Tongue (tissue), 2 donors: ENCODE results near the gene TULP4. TPM values are rescaled to one million over a fixed set of nuclear protein-coding genes. Genes with fewer than 3 reads are reported as not detected.
"Not testable (repeated sequence)": the region's sequence is repeated elsewhere in the genome, so short reads cannot be mapped to it uniquely, and the experiment has no call there.

Experiments
- DNase-seq: peaks from one replicate; pipeline ENCODE4 v3.0.0-alpha.2; 2015
- total RNA-seq: library from RNA; depleted of rRNA; stranded (reverse); fragments of >200 nt; gene quantifications from one replicate; pipeline ENCODE4 v1.2.3, GENCODE V29; 2014

The TULP4 gene
- total RNA-seq, 1 donor from 2014 or later = 475 TPM

DNA sequence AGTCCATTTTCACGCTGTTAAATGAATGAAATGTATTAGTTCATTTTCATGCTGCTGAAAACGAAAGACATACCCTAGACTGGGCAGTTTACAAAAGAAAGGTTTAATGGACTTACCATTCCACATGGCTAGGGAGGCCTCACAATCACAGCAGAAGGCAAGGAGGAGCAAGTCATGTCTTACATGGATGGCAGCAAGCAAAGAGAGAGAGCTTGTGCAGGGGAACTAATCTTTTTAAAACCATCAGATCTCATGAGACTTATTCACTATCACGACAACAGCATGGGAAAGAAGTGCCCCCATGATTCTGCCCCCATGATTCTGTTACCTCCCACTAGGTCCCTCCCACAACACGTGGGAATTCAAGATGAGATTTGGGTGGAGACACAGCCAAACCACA lies 79.7 kb downstream of the TULP4 start:
- not testable (repeated sequence) for DNase-seq

DNA sequence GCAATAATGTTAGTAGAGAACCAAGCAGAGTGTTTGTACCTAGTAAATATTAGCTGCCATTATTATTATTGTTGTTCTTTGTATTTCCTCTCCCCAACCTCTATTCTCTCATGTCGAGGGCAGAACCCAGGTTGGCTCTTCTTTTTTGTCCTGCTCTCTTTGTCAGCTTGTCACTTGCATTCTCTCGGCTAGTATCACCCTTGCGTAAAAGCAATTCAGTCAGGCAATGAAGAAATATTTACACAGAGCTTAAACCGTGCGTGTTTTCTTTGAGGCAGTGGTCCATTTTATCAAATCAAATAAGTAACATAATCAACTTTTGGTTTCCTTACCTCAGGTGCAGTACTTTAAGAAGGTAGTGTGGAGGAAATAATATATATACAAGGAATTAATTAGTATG lies 83.9 kb downstream of the TULP4 start:
- no peak for DNase-seq

DNA sequence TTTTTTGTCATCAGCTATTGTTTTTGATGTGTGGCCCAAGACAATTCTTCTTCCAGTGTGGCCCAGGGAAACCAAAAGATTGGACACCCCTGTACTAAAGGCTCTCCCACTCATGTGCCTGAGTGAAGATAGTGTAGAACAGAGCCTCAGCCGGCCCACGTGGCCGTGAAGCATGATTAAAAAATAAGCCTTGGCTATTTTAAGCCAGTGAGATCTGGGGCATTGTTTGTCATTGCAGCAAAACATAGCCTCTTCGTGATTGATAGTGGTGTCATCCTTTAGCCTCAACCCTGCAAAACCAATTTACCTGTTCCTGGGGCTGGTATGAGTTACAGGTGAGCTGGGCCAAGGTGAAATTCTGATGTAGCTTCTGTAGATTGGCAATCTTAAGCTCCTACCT lies 85.3 kb downstream of the TULP4 start:
- DNase-seq = no peak

DNA sequence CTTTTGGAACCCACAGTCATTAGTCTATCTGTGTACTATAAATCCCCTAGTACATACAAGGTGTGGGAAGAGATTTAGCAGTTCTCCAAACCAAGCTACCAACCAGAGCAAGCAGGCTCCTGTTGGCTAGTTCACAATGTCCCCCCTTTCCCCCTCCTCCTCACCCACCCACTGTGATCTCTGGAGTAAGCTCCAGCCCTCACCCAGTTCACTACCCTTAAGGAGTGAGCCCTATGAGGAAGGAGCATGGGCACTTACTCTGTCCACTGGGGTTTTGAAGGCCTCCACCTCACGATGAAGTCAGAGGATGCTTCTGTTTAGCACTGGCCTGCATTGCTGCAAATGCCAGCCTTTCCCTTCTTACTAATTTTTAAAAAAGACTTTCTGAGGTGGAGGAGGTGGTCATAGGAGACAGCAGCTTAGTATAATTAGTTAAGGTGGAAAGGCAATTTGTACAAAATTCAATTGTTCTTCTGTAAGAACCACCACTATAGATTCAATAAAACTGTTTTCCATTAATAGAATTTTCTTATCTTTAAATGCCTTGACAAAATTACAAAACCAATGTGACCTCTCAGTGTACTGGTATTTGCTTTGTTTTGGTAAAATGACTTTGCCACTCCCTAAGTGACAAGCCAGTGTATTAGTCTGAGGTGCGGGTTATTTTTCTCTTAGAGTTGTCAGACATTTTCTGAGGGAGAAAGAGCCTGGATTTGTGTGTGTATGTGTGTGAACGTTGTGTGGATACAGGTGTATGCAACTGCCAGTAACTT lies 86.2 kb downstream of the TULP4 start:
- DNase-seq = no peak

DNA sequence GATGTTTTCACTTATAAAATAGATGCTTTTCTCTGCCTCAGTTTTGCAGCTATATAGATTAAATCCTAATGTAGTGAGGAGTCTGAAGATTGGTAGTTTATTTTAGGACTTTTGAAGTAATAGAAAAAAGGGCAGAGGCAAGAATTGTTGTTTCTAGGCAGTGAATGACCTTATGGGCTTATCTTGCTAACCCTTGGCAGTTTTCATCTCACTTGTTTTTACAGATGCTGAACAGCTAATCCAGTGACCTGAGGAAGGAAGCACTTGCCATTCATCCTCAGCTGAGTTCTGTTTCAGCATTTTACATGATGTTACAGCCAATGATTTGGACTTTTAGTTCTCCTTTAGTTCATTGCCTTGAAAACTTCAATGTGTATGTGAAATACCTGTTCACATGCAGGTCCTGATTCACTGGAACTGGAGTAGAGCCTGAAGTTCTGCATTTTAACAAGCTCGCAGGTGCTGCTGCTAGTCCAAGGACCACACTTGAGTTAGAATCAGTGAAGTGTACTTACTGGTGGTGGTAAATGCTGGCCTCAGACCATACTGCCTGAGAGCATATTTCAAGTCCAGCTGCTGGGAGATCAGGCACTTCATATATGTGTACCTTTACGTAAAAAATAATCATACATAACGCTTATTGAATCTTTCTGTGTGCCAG lies 86.9 kb downstream of the TULP4 start:
- peak; percentile 13 for DNase-seq

DNA sequence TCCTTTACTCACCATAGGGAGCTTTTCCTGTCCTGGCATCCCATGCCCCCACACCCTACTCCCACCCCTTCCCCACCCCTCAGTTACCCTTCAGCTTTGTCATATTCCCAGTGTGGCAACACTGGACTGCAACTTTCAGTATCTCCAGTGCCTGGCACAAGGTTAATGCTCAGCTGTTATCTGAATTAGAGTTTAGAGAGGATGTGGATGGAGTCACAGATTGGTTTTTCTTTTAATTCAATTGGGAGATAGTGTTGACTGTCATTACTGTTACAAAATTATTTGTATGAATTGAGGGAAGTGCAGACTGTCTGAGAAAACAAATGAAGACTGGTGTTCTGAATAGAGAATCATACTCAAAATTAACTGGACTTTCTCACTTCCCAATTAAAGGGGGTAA lies 89.9 kb downstream of the TULP4 start:
- no peak for DNase-seq

DNA sequence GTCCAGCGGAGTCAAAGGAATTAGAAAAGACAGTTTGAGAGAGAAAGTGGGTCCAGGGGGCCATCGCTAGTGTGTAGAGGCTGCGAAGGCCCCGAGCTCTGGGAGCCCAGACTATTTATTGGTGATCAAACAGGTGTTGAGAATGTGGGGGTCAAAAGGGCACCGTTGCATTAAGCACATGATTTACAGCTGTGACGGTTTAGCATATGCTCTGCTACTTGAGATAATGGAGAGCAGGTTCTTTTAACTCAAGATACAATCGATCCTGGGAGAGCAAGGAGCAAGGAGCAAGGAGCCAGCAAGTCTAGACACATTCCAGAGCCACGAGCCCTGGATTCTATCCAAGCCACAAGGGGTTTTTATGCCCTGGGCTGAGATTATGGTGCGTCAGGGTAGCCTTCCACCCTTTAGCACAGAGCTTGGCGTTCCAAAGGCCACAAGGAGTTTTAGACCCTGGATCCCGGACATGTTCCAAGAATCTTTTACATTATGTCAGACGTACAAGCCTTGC lies 93.1 kb downstream of the TULP4 start:
- DNase-seq = peak; percentile 31

DNA sequence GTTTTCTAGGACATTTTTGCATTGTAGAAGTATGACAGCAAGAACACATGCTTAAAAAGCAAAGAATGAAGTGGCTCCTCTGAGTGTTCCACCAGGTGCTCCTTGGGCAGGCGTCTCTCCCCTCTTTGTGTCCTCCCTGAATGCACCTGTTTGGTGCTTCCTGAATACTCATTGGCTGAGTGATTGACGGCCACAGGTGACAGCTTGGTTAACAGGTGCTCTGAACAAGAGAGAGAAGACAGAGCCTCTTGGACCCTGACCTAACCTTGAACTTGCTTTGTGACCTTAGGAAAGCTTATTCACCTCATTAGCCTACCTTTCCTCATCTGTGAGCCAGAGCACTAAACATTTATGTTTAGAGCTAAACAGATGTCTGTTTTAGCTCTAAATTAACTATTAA lies 93.7 kb downstream of the TULP4 start:
- peak; percentile 72 for DNase-seq

DNA sequence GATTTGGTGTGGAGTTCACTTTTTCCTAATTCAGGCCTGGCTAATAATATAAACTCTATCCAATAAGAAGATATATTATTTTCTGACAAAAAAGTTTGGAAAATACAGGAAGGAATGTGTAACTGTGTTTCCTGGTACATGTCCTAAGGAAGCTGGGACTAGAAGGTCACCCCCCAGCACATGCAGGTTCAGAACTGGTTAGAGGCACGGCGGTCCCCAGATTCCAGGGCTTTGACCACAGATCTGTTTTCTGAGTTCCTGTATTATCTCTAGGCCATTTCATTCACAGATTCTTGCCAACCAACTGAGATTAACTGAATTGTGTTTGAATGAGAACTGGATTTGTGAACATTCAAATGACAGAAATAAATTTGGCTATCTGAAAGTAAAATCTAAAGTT lies 94.5 kb downstream of the TULP4 start:
- no peak for DNase-seq

DNA sequence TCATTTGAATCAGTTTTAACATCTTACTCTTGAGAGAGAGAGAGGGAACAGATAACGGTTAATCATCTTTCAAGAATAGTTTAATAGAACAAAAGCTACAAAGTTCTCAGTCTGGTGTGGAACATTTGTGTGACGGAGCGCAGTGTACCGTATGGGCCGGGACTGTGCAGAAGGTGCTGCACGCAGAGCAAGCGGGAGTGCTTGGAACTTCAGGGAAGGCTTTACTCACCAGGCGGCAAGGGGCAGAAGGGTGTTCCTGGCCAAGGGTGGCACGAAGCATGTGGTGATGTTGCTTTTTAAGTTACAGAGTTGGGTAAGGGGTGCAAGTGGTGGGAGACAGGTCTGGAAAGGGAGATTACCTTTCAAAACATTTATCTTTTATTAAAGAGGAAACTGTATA lies 95.7 kb downstream of the TULP4 start:
- no peak for DNase-seq

DNA sequence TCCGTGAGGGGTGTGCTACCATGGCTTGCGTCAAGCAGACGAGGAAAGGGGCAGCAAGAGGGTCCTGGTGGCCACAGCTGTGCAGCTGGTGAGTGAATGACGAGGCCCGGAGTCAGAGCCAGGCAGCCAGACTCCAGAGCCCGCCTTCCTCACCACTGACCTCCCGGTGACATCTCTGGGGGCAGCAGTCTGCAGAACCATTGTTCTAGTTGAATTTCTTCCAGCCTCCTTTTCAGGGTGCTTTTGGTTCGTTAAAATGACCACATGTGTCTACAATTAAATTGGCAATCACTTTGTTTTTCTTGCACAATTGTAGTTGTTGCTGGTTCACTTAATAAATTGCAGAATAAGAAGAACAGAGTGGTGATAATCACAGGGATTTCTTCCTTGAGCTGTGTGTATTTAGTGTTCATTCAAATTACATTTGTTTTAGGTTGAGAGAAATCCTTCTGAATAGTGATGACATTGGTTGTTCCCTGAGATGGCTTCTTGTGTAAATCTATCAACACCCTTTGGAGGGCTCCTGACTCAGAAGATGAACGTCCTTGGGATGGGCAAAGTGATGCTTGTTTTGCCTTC lies 96.4 kb downstream of the TULP4 start:
- peak; percentile 69 for DNase-seq

DNA sequence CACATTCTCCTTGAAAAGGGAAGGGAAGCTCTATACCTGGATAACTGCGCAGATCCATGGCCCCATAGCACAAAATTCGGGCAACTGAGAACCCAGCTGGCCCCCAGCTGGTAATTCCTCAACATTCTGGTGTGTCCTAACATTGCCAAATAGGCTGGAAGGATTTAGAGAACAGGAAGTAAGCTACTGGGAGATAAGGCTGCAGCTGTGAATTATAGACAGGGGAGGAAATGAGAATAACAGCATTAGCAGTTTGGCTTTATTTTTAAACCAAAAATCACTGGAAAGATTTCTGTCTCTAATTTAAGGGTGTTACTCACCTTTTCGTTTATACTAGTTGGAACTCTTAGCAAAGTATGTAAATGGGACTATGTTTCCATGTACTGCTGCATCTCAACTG lies 97.2 kb downstream of the TULP4 start:
- peak; percentile 35 for DNase-seq

DNA sequence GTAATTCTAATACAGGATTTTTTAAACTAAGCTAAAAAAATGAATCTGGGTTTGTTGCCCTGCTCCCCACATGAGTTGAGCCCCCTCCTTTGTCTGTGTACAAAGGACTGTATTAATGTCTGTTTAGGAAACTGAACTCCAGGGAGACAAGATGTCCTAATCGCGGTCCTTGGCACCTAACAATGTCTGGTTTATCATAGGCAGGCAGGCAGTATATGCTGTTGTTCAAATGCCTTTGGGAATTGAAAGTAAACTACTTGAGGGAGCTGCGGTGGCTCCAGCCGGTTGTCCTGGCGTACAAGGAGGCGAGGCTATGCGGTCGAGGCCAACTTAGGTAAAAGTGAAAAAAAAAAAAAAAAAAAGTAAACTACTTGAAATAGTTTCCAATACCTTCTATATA lies 98.5 kb downstream of the TULP4 start:
- no peak for DNase-seq

DNA sequence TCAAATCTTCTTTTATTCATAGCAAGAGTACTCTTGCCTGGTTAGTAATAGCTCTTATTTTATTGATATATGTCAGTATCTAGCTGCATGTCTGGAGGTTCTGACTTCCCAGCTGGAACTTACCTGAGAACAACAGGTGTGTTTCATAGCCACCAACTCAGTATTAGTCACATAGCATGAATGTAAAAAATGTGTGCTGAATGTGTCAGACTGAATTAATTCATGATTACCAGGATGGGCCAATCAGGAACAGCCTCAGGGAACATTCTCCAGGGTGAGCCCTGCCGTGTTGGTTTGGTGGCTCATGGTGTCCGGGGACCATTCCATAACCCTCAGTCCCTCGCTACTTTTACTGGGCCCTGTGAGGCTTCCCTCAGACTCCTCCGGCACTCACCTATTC lies 99.7 kb downstream of the TULP4 start:
- DNase-seq = no peak

DNA sequence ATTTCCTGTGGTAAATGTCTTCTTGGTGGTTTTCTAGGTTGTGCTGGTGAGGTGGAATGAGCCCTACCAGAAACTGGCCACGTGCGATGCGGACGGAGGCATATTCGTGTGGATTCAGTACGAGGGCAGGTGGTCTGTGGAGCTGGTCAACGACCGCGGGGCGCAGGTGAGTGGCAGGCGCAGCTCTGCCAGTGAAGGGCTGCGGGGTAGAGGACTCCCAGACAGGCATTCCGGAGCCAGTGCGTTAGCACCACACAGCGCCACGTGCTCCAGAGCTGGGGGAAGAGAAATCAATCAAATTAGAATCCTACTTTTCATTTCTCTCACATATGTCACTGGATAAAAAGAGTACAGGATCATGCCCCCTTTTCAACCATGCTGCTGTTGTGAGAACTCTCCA lies 100.8 kb downstream of the TULP4 start:
- no peak for DNase-seq

DNA sequence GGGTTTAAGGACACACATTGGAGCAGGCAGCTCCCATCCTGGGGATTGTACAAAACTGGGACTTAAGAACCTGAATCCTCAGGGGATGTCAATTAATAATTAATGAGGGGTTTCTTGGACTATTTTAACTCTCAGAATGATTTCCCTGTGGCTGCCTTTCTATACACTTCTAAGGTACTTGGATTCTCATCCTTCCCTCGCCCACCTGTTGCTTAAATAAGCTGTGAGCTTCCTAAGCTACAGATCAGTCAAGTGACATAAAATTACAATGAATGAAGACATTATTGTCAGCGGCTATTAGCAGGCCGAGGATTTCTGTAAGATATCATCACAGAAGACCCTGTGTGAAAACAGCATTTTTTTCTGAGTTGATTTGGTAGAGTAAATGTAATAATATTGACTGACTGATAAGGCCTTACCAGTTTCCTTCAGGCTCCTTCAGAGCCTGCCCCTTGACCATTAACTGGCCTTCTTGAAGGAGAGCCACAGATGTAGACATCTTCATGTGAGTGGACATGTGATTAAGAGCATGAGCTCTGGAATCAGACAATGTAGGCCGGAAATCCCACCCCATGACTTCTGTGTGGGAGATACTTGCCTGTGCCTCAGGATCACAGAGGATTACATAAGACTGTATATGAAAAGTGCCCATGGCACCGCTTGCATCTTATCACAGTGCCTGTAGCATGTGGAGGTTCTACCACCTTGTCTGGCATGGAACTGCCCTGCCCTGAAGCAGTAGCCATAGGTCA lies 101.7 kb downstream of the TULP4 start:
- DNase-seq = no peak

DNA sequence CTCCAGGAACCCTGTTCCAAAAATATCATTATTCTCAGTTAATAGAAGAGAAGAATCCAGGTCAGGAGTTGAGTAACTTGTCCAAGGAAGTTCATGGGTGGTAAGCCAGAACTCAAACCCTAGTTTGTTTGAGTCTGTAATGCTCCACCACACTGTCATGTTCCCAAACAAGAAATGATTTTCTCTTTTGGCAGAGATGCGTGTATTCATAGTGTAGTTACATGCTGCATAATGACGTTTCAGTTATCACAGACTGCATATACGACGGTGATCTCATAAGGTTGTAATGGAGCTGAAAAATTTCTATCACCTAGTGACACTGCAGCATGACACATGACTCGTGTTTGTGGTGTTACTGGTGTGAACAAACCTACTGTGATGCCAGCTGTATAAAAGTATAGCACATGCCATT lies 102.6 kb downstream of the TULP4 start:
- no peak for DNase-seq

DNA sequence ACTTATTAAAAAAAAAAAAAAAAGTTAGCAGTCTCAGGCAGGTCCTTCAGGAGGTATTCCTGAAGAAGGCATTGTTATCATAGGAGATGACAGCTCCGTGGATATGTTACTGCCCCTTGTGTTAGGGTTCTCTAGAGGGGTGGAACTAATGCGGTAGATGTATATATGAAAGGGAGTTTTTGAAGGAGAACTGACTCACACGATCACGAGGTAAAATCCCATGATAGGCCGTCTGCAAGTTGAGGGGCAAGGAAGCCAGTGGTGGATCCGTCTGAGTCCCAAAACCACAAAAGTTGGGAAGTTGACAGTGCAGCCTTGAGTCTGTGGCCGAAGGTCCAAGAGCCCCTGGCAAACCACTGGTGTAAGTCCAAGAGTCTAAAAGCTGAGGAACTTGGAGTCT lies 103.4 kb downstream of the TULP4 start:
- no peak for DNase-seq

DNA sequence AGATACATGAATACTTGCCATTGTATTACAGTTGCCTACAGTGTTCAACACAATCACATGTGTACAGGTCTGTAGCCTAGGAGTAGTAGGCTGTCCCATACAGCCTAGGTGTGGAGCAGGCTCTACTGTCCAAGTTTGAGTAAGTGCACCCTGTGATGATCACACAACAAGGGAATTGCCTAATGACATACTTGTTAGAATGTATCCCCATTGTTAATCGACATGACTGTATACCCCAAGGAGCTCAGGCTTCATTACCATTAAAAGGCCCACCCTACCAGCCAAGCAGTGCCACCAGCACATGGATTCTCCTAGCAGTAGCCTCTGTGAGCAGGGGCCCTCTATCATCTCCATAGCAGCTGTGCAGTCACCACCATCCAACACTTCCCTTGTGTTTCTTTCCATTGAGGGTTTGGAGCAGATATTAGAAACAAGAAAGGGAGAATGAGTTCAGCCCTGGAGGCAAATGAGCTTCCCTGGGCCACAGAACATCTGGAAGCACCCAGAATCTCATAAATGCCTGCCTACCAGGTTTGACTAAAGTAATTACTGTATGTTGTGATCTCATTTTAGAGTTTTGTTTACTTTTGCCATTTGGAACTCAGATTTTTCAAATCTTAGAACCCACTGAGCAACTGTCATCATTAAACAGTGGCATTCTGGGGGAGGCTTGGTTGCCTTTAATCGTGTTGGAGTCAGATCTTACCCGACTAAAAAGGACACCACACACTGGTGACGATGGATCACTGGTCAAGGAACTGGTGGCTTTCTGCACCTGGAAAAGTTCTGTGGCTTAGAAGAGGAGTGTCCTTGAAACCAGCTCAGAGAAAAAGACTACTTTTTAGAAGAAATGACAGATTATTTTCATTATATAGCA lies 104.9 kb downstream of the TULP4 start:
- no peak for DNase-seq

DNA sequence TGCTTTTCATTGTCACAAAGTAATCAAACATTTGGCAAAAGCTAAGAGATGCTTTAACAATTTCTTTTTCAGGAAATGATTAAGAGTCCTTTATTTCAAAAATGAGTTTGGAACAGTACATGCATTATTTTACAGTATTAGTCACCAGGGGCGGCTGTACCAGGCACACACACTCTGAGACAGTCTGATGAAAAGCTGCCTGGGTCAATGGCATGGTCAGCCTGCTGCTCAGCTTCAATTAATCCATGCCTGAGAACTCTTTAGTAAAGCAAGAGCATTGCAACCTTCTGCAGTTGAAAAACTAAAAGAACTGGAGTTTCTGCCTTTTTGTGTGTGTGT lies 105.5 kb downstream of the TULP4 start:
- no peak for DNase-seq

DNA sequence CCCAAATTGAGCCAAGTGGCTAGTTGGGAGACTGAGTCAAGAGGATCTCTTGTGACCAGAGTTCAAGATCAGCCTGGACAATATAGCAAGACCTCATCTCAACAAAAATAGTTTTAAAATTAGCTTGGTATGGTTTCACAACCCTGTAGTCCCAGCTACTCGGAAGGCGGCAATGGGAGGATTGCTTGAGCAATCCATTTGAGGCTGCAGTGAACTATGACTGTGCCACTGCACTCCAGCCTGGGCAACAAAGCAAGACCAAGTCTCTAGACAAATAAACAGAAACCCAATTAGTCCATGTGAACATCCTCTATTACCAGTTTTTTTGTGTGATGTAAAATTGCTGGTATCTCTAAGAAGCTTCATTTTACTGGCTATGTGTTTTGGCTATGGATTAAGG lies 106.2 kb downstream of the TULP4 start:
- DNase-seq = no peak

DNA sequence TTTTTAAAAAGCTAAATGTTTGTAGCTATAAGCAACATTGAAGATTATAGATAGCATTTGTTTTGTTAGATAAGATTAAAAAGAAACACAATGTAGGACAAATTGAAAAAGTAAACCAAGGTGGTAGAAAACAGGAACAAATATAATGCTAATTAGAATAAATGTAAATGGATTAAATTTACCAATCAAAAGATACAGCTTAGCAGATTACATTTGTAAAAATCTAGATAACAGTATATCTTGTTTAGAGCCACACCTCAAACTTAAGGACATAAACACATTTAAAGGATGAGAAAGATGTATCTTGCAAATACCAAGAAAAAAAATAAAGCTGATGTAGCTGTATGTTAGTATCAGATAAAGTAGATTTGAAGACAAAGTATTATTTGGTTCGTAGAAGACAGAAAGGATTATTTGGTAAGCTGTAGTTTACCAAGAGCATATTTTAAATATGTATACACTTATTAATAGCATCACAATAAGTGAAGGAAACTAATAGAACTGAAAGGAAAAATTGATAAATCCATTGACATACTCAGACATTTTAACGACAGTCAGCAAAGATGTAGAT lies 107.2 kb downstream of the TULP4 start:
- no peak for DNase-seq
